Lung (tissue), 12 donors: ENCODE measurements around the gene EXPH5. TPM values are rescaled to one million over a fixed set of nuclear protein-coding genes. Genes with fewer than 3 reads are reported as not detected.
A peak's percentile ranks its signal among the peaks of the same experiment; 100 is the strongest.

ENCODE experiments used
- ATAC-seq: fragments of 200-7000 bp; cut with Tn5 transposase; one replicate; pipeline ENCODE4 v1.9.1; 2020; ENCODE audit warnings: moderate number of reproducible peaks; ENCODE audit not compliant: insufficient read depth, low FRiP score
- DNase-seq, 3 donors: peaks; one replicate each; pipeline ENCODE4 v3.0.0-alpha.2; 2013 to 2017
- H3K27ac ChIP-seq, 2 donors: one replicate each; pipeline ENCODE4 v1.5.1; 2013; ENCODE audit warnings: mild to moderate bottlenecking in 2 of 2, moderate library complexity in 2 of 2, control low read depth in 1 of 2, inconsistent platforms in 1 of 2, low read depth in 1 of 2, low read length in 1 of 2
- H3K27me3 ChIP-seq, 3 donors: one replicate each; pipeline ENCODE4 v1.5.1; 2013; ENCODE audit warnings: low read length in 2 of 3; ENCODE audit not compliant: control insufficient read depth in 3 of 3, insufficient read depth in 3 of 3
- H3K36me3 ChIP-seq, 4 donors: one replicate each; pipeline ENCODE4 v1.5.1; 2013; ENCODE audit warnings: low read length in 4 of 4, mild to moderate bottlenecking in 1 of 4, moderate library complexity in 1 of 4; ENCODE audit not compliant: control insufficient read depth in 4 of 4, insufficient read depth in 4 of 4
- H3K4me1 ChIP-seq, 5 donors: one replicate each; pipeline ENCODE4 v1.5.1; 2013; ENCODE audit warnings: low read length in 5 of 5, mild to moderate bottlenecking in 2 of 5, moderate library complexity in 1 of 5; ENCODE audit not compliant: control insufficient read depth in 5 of 5, insufficient read depth in 5 of 5
- H3K4me3 ChIP-seq: one replicate; pipeline ENCODE4 v1.5.1; 2013; ENCODE audit warnings: mild to moderate bottlenecking, control low read depth, moderate library complexity
- H3K9ac ChIP-seq, 2 donors: one replicate each; pipeline ENCODE4 v1.5.1; 2013; ENCODE audit warnings: low read length in 2 of 2, control low read depth in 1 of 2; ENCODE audit not compliant: insufficient read depth in 1 of 2
- H3K9me3 ChIP-seq, 4 donors: one replicate each; pipeline ENCODE4 v1.5.1; 2013; ENCODE audit warnings: low read length in 3 of 4, mild to moderate bottlenecking in 1 of 4, moderate library complexity in 1 of 4; ENCODE audit not compliant: control insufficient read depth in 4 of 4, insufficient read depth in 3 of 4
- WGBS, 2 donors: extraction: QIAGEN DNeasy Blood & Tissue Kit; methylation state at CpG; one replicate each; pipeline ENCODE4 v1.1.7; 2013; 5-methylcytosine and 5-hydroxymethylcytosine counted together
- polyA plus RNA-seq, 2 donors: library from polyadenylated mRNA; stranded (reverse); fragments of 200-250 nt; gene quantifications; one replicate each; pipeline ENCODE4 v1.2.1, GENCODE V29; 2013
- total RNA-seq, 2 donors: library from RNA; depleted of rRNA in 1 of 2; stranded (reverse); fragments of >200 nt in 1 of 2; gene quantifications; one replicate each; pipeline ENCODE4 v1.2.1, GENCODE V29; 2014 to 2021
- TF ChIP-seq, protein P1 (sequence below): IDR thresholded peaks from 2 replicates; pipeline ENCODE4 v1.5.1; 2012; ENCODE audit warnings: mild to moderate bottlenecking; ENCODE audit errors: control extremely low read depth, extremely low read depth
- donor health status: control.
- donor health status: control.
- donor health status: Bipolar disorder and iron deficiency.
- donor health status: healthy.
- donor health status: DM: yes; HTN: yes; CAD: no.

Gene EXPH5
- total and polyA plus RNA-seq, 4 donors, result 1.1 to 28.8 (median 15.2) TPM

GRCh38 chr11:108593923-108594434 lies 411 bp upstream of the EXPH5 start:
- Histone ChIP-seq H3K9me3 (no peaks in the 10 kb centered on the region), H3K9ac (no peak overlapping the region), H3K36me3 (no peaks in the 10 kb centered on the region), H3K27ac (no peak overlapping the region), H3K4me3 (no peak overlapping the region), H3K4me1 (peaks cover 0 to 10% (median 0%) of the 10 kb centered on the region in 5 donors), H3K27me3 (peaks cover 0 to 19% (median 17%) of the 10 kb centered on the region in 3 donors)
- no peak for ATAC-seq
- WGBS, 2 donors, result 18 to 28% methylated on average over 5 of the region's 5 CpGs
- TF ChIP-seq, protein P1, sequence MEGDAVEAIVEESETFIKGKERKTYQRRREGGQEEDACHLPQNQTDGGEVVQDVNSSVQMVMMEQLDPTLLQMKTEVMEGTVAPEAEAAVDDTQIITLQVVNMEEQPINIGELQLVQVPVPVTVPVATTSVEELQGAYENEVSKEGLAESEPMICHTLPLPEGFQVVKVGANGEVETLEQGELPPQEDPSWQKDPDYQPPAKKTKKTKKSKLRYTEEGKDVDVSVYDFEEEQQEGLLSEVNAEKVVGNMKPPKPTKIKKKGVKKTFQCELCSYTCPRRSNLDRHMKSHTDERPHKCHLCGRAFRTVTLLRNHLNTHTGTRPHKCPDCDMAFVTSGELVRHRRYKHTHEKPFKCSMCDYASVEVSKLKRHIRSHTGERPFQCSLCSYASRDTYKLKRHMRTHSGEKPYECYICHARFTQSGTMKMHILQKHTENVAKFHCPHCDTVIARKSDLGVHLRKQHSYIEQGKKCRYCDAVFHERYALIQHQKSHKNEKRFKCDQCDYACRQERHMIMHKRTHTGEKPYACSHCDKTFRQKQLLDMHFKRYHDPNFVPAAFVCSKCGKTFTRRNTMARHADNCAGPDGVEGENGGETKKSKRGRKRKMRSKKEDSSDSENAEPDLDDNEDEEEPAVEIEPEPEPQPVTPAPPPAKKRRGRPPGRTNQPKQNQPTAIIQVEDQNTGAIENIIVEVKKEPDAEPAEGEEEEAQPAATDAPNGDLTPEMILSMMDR, result no peak
- no peak for DNase-seq

- no peaks in the 10 kb centered on the region for H3K36me3 ChIP-seq
- H3K4me3 ChIP-seq, result peak overlapping the region; percentile 71
- H3K9me3 ChIP-seq, result no peaks in the 10 kb centered on the region
- DNase-seq, result peak in 2 of 3 donors; percentile 19 to 22
- TF ChIP-seq, protein P1, result no peak
- H3K27ac ChIP-seq, result peak overlapping the region in 1 of 2 donors; percentile 88
- peak overlapping the region; percentile 57 to 72 for H3K9ac ChIP-seq
- WGBS, 2 donors, result 1 to 3% methylated on average over 42 to 43 of the region's 43 CpGs
- H3K27me3 ChIP-seq, result peaks cover 0 to 19% (median 17%) of the 10 kb centered on the region in 3 donors
- ATAC-seq, result peak; percentile 15
- H3K4me1 ChIP-seq, result peaks cover 0 to 13% (median 0%) of the 10 kb centered on the region in 5 donors
These were observed 866 bp downstream of the EXPH5 start for GRCh38 chr11:108592591-108593213.

DNA sequence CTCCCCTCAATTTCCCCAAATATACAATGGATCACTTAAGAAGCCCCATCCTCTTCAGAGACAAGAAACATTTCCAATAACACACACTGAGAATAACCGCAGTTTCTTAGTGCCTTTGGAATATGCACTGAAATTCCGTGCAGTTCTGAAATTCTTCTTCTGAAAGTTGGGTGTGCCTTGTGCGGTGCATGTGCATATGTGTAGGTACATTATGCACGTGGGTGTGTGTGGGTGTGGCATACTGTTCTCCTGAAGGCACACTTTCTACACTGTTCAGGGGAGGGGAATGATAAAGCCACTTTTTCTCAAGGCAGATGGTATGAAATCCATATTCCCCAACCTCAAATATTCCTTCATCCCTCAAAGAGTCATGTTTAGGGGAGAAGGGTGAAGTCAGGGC lies 1.7 kb downstream of the EXPH5 start:
- Histone ChIP-seq H3K9me3 (no peaks in the 10 kb centered on the region), H3K4me3 (no peak overlapping the region), H3K4me1 (peaks cover 0 to 13% (median 0%) of the 10 kb centered on the region in 5 donors), H3K9ac (no peak overlapping the region), H3K27me3 (peaks cover 0 to 19% (median 17%) of the 10 kb centered on the region in 3 donors), H3K36me3 (no peaks in the 10 kb centered on the region), H3K27ac (no peak overlapping the region)
- ATAC-seq (no peak), DNase-seq (no peak)
- 66 to 85% methylated on average over 4 of the region's 4 CpGs for WGBS, 2 donors
- TF ChIP-seq, protein P1, result no peak
